ENCODE measurements around the gene C17orf100.

The C17orf100 gene

GRCh38 chr17:6702567-6703215 is 51.1 kb downstream of the C17orf100 start:
- ATAC-seq: no peak
- Mint-ChIP-seq H3K27me3 (peaks cover 10% of the 10 kb centered on the region), H3K9me3 (no peaks in the 10 kb centered on the region), H3K36me3 (ENCODE audit: low read depth) (no peaks in the 10 kb centered on the region), H3K4me3 (no peak overlapping the region), H3K4me1 (no peaks in the 10 kb centered on the region), H3K27ac (no peak overlapping the region)
- DNase-seq: no peak

Measured in activated naive CD8-positive, alpha-beta T cell treated with anti-CD3 and anti-CD28 coated beads, Interleukin-2, amount 50 U/mL, for 24 hours (primary cell).